ENCODE results near the gene SLC39A5. TPM values are rescaled to one million over a fixed set of nuclear protein-coding genes. Genes with fewer than 3 reads are reported as not detected.

The SLC39A5 gene
- total and polyA plus RNA-seq, 2 of the 13 experiments (the other 11 are each of a cell fraction or from before 2014, with no cell fraction given): 59.7 to 101 TPM

GRCh38 chr12:56219840-56220239, 10.0 kb upstream of the SLC39A5 start:
- ATAC-seq (no peak), FAIRE-seq (no peak), DNase-seq (ENCODE audit: low spot score) (no peak)
- in situ Hi-C loops (cut with HindIII; ENCODE audit: extremely low pct_ligation_motif_present, low pct_unique_long_range_greater_than_20kb) (loop anchor here (5.0 kb wide), 1 partner anchor 37 kb away; the partner anchor contains the start of gene ANKRD52), intact Hi-C loops (cut with micrococcal nuclease; ENCODE audit: unreplicated experiment) (loop anchor here (2.0 to 5.0 kb wide), 2 partner anchors 13 to 37 kb away; partner anchors contain the start of gene ANKRD52)
- no peak overlapping the region for H3K9ac ChIP-seq (ENCODE audit: insufficient read depth, low read depth, low read length)
- BruUV-seq (replicated peaks): no TSS peak
- no peaks in the 10 kb centered on the region; a peak in 1 of 5 replicates for H3K27me3 ChIP-seq (ENCODE audit: control insufficient read depth in 1 of 2, insufficient read depth in 2 of 2, low read length in 2 of 2)
- no peaks in the 10 kb centered on the region for H4K20me1 ChIP-seq (ENCODE audit: insufficient read depth, low read length)
- 93% methylated on average over 9 of the region's 9 CpGs for WGBS (ENCODE audit: low lambda C conversion rate)
- no peak overlapping the region for H3K4me3 ChIP-seq (replicated peaks in 1 of 3; ENCODE audit: insufficient read depth in 1 of 3, low read depth in 2 of 3, low read length in 3 of 3)
- TF ChIP-seq RFXAP (CRISPR knock-in tag; IDR thresholded peaks at IDR 0.05; ENCODE audit: borderline replicate concordance): no peak
- TF ChIP-seq, protein P1, sequence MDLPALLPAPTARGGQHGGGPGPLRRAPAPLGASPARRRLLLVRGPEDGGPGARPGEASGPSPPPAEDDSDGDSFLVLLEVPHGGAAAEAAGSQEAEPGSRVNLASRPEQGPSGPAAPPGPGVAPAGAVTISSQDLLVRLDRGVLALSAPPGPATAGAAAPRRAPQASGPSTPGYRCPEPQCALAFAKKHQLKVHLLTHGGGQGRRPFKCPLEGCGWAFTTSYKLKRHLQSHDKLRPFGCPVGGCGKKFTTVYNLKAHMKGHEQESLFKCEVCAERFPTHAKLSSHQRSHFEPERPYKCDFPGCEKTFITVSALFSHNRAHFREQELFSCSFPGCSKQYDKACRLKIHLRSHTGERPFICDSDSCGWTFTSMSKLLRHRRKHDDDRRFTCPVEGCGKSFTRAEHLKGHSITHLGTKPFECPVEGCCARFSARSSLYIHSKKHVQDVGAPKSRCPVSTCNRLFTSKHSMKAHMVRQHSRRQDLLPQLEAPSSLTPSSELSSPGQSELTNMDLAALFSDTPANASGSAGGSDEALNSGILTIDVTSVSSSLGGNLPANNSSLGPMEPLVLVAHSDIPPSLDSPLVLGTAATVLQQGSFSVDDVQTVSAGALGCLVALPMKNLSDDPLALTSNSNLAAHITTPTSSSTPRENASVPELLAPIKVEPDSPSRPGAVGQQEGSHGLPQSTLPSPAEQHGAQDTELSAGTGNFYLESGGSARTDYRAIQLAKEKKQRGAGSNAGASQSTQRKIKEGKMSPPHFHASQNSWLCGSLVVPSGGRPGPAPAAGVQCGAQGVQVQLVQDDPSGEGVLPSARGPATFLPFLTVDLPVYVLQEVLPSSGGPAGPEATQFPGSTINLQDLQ (CRISPR knock-in tag; IDR thresholded peaks at IDR 0.05): no peak
- no peak for TF ChIP-seq ONECUT2 (CRISPR knock-in tag; IDR thresholded peaks at IDR 0.05)
- TF ChIP-seq TFDP1 (CRISPR knock-in tag; IDR thresholded peaks at IDR 0.05; ENCODE audit: borderline replicate concordance): no peak
- no peak for TF ChIP-seq ZNF20 (CRISPR knock-in tag; IDR thresholded peaks at IDR 0.05)
- TF ChIP-seq SIN3B (IDR thresholded peaks at IDR 0.05; ENCODE audit: low read length): no peak
- TF ChIP-seq FLYWCH1 (CRISPR knock-in tag; IDR thresholded peaks at IDR 0.05): no peak
- TF ChIP-seq NR1H2 (CRISPR knock-in tag; IDR thresholded peaks at IDR 0.05; ENCODE audit: borderline replicate concordance, low read depth): no peak
- TF ChIP-seq HNF4G (IDR thresholded peaks at IDR 0.05; ENCODE audit: borderline replicate concordance, low read depth, low read length): no peak
- TF ChIP-seq HNF4G (CRISPR knock-in tag; IDR thresholded peaks at IDR 0.05; ENCODE audit: borderline replicate concordance, low read depth): no peak
- no peak for TF ChIP-seq ZFP41 (CRISPR knock-in tag; IDR thresholded peaks at IDR 0.05; ENCODE audit: borderline replicate concordance)
- CTCF ChIA-PET (ENCODE audit: low intra/inter-chr PET ratio, low total read pairs): no interaction called here
- peaks cover 0 to 10% of the 10 kb centered on the region in 2 experiments; a peak in 2 of 5 replicates for H3K36me3 ChIP-seq (replicated peaks in 1 of 2; ENCODE audit: control insufficient read depth in 1 of 2, insufficient read depth in 2 of 2, low read length in 2 of 2)
- no peak overlapping the region for H2AFZ ChIP-seq (ENCODE audit: low read length)
- peaks cover 12% of the 10 kb centered on the region for H3K79me2 ChIP-seq (ENCODE audit: insufficient read depth, low read length)
- H3K4me2 ChIP-seq (ENCODE audit: low read depth, low read length): peak overlapping the region; percentile 95; the same call in 1 of the 2 replicates
- POLR2A ChIA-PET: interaction anchor here (3.1 to 3.8 kb wide), 3 partner anchors 12 to 39 kb away, joined by 24 to 96 read pairs (median 34); partner anchors contain the start of genes ANKRD52 and SLC39A5
- H3K27ac ChIP-seq (ENCODE audit: extremely low read length, insufficient read depth, low read length): no peak overlapping the region
- H3K4me1 ChIP-seq (ENCODE audit: insufficient read depth, low read length): peaks cover 27% of the 10 kb centered on the region
- no peaks in the 10 kb centered on the region for H3K9me3 ChIP-seq (ENCODE audit: low read length)

All from HepG2 (cell line).